ENCODE data around the gene MTHFD2L. TPM values are rescaled to one million over a fixed set of nuclear protein-coding genes. Genes with fewer than 3 reads are reported as not detected.

MTHFD2L gene
- total and polyA plus RNA-seq, 9 of the 15 experiments (the other 6 are each of a cell fraction or from before 2014, with no cell fraction given) = 10.0 to 39.0 (median 26.0) TPM

DNA sequence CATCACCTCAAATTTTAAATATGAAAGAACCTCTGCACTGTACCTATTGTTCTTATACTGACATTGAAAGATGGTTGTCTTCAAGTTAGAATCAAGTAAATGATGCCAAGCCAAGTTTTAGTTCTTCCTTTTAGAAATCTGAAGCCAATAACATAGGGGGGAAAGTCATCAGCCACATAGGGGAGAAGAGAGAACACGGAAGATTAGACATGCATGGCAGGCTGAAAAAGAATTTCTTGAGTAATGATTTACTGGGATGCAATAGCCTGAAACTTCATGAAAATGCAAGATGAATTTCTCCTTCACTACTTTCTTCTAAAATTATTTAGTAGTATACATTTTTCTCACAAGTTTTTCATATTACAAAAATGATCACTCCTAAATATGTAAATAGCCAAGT, 136.8 kb downstream of the MTHFD2L start:
- intact Hi-C loops (cut with micrococcal nuclease) = no loop called here
- Histone ChIP-seq H4K20me1 (replicated peaks; ENCODE audit: control insufficient read depth, insufficient read depth, low read length) (no peaks in the 10 kb centered on the region), H3K27me3 (ENCODE audit: control insufficient read depth in 2 of 2, insufficient read depth in 2 of 2, low read length in 2 of 2) (no peaks in the 10 kb centered on the region), H3K4me2 (ENCODE audit: insufficient read depth, low read length) (no peak overlapping the region), H3K9me3 (replicated peaks; ENCODE audit: control insufficient read depth, insufficient read depth, low read depth, low read length) (no peaks in the 10 kb centered on the region), H3K9ac (ENCODE audit: insufficient read depth in 1 of 2, low read depth in 2 of 2, low read length in 2 of 2) (no peak overlapping the region), H3K9me1 (ENCODE audit: control insufficient read depth, insufficient read depth, low read length) (no peaks in the 10 kb centered on the region), H3K79me2 (ENCODE audit: control insufficient read depth, insufficient read depth, low read length) (peaks cover 91% of the 10 kb centered on the region), H3K4me1 (replicated peaks in 1 of 2; ENCODE audit: control insufficient read depth in 2 of 2, insufficient read depth in 2 of 2, low read length in 2 of 2) (no peaks in the 10 kb centered on the region), H3K27ac (ENCODE audit: extremely low read depth, low read depth, low read length) (no peak overlapping the region), H3K36me3 (ENCODE audit: control insufficient read depth, insufficient read depth, low read length) (peaks cover 26% of the 10 kb centered on the region; the same call in 2 of the 3 replicates), H3K4me3 (no peak overlapping the region), H2AFZ (ENCODE audit: low read depth, low read length) (no peak overlapping the region)
- BruUV-seq (replicated peaks) = no TSS peak
- POLR2A ChIA-PET = no interaction called here
- 60% methylated on average over 1 of the region's 1 CpG for WGBS (ENCODE audit: insufficient coverage, low coverage, missing lambda C conversion rate)
- no peak for TF ChIP-seq ZNF717 (CRISPR knock-in tag; IDR thresholded peaks at IDR 0.05)
- TF ChIP-seq, protein P1, sequence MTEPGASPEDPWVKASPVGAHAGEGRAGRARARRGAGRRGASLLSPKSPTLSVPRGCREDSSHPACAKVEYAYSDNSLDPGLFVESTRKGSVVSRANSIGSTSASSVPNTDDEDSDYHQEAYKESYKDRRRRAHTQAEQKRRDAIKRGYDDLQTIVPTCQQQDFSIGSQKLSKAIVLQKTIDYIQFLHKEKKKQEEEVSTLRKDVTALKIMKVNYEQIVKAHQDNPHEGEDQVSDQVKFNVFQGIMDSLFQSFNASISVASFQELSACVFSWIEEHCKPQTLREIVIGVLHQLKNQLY (CRISPR knock-in tag; conservative IDR thresholded peaks at IDR 0.05) = no peak
- no peak for TF ChIP-seq ZNF174 (CRISPR knock-in tag; IDR thresholded peaks at IDR 0.05)
- no peak for TF ChIP-seq ZNF707 (CRISPR knock-in tag; conservative IDR thresholded peaks at IDR 0.05)
- TF ChIP-seq CHD4 (IDR thresholded peaks at IDR 0.05; ENCODE audit: insufficient read depth, insufficient replicate concordance, low read depth, low read length, poor library complexity, severe bottlenecking) = no peak
- TF ChIP-seq BRD4 (IDR thresholded peaks at IDR 0.05) = no peak
- TF ChIP-seq ZNF354B (CRISPR knock-in tag; IDR thresholded peaks at IDR 0.05) = no peak
- no peak for TF ChIP-seq NEUROD1 (IDR thresholded peaks at IDR 0.05; ENCODE audit: borderline replicate concordance, low read depth, low read length, partially characterized antibody)
- no peak for TF ChIP-seq POLR2G (IDR thresholded peaks at IDR 0.05; ENCODE audit: low read depth, low read length)
- CTCF ChIA-PET (ENCODE audit: low intra/inter-chr PET ratio) = no interaction called here
- ATAC-seq = no peak
- in situ Hi-C loops (cut with MboI) = no loop called here
- no peak for DNase-seq (ENCODE audit: extremely low read depth in 1 of 4, low spot score in 3 of 4)
- no peak for FAIRE-seq

All from K562 (cell line).